Panc1 (cell line): ENCODE data around the gene SEC16A. TPM values are rescaled to one million over a fixed set of nuclear protein-coding genes. Genes with fewer than 3 reads are reported as not detected.

Source experiments
- ATAC-seq: fragments of 200-7000 bp; cut with Tn5 transposase; 2 replicates; pipeline ENCODE4 v1.9.1; 2020; ENCODE audit warnings: mild to moderate bottlenecking, moderate library complexity
- BruUV-seq: library from RNA; stranded (reverse); fragments of 400-500 nt; replicated peaks from 2 replicates; lab custom pipeline; 2021; lab: Mats Ljungman, UMichigan
- CTCF ChIA-PET: fragments of 300-600 bp; sonication (Branson Sonifier 250); formaldehyde crosslinking; loops from one replicate; lab custom pipeline; 2022; ENCODE audit warnings: antibody characterized with exemption; lab: Charles Lee
- POLR2A ChIA-PET: fragments of 300-600 bp; sonication (Branson Sonifier 250); formaldehyde crosslinking; loops from one replicate; lab custom pipeline; 2022; ENCODE audit warnings: antibody characterized with exemption; lab: Charles Lee
- DNase-seq: peaks from one replicate; pipeline ENCODE4 v3.0.0-alpha.2; 2010; ENCODE audit warnings: low read depth, low spot score
- H3K27ac ChIP-seq: 2 replicates; pipeline ENCODE4 v1.5.1; 2011; ENCODE audit warnings: mild to moderate bottlenecking, low read length, inconsistent platforms
- H3K27me3 ChIP-seq: fragments of 200-500 bp; sonication (Bioruptor generic); 2 replicates; pipeline ENCODE4 v1.6.0; 2014; ENCODE audit warnings: low read length, inconsistent platforms; ENCODE audit not compliant: control insufficient read depth, insufficient read depth
- H3K36me3 ChIP-seq: fragments of 200-500 bp; sonication (Bioruptor generic); 2 replicates; pipeline ENCODE4 v1.5.1; 2014; ENCODE audit warnings: inconsistent platforms, mild to moderate bottlenecking, low read length, moderate library complexity; ENCODE audit not compliant: control insufficient read depth, insufficient read depth
- H3K4me1 ChIP-seq: 2 replicates; pipeline ENCODE4 v1.5.1; 2011; ENCODE audit warnings: inconsistent platforms, mild to moderate bottlenecking, low read length, moderate library complexity; ENCODE audit not compliant: control insufficient read depth, insufficient read depth
- H3K4me3 ChIP-seq, 2 experiments: 2 replicates each; pipeline ENCODE4 v1.5.1; 2011 to 2012; ENCODE audit warnings: low read depth in 2 of 2, low read length in 2 of 2, mild to moderate bottlenecking in 2 of 2, inconsistent platforms in 1 of 2, moderate library complexity in 1 of 2
- H3K9me3 ChIP-seq: fragments of 200-500 bp; sonication (Bioruptor generic); 2 replicates; pipeline ENCODE4 v1.5.1; 2014; ENCODE audit warnings: low read depth, mild to moderate bottlenecking, inconsistent platforms, low read length, moderate library complexity; ENCODE audit not compliant: control insufficient read depth, insufficient read depth
- POLR2AphosphoS5 ChIP-seq: IDR thresholded peaks from 2 replicates; pipeline ENCODE4 v1.6.1; 2012; ENCODE audit warnings: mild to moderate bottlenecking, low read depth, low read length, moderate library complexity
- SIN3A ChIP-seq: IDR thresholded peaks from 2 replicates; pipeline ENCODE4 v1.6.1; 2012; ENCODE audit warnings: low read depth, mild to moderate bottlenecking, low read length, moderate library complexity, borderline replicate concordance; ENCODE audit not compliant: insufficient read depth
- TCF7L2 ChIP-seq: IDR thresholded peaks from 2 replicates; pipeline ENCODE4 v1.6.1; 2011; ENCODE audit warnings: mild to moderate bottlenecking, low read depth, low read length, inconsistent platforms
- in situ Hi-C: cut with HindIII; loops from 2 replicates; pipeline ENCODE4 v1.10.0; 2016; ENCODE audit warnings: low sequenced_read_pairs, low pct_unique_long_range_greater_than_20kb
- intact Hi-C: fragments of 100-400 bp; cut with micrococcal nuclease; formaldehyde crosslinking; loops from one replicate; pipeline ENCODE4 v1.10.0; 2022; ENCODE audit not compliant: unreplicated experiment
- total RNA-seq: library from RNA; stranded (reverse); gene quantifications from one replicate; pipeline ENCODE4 v1.2.1, GENCODE V29; 2021; ENCODE audit not compliant: unreplicated experiment
- TF ChIP-seq, protein P1 (sequence below): fragments of 450-650 bp; IDR thresholded peaks from 2 replicates; pipeline ENCODE4 v1.5.1; 2017; ENCODE audit warnings: mild to moderate bottlenecking
- TF ChIP-seq, protein P2 (sequence below), 2 experiments: IDR thresholded peaks; 2 replicates each; pipeline ENCODE4 v1.6.1; 2011 to 2012; ENCODE audit warnings: low read depth in 2 of 2, control low read depth in 1 of 2, low read length in 1 of 2, mild to moderate bottlenecking in 1 of 2, moderate library complexity in 1 of 2; ENCODE audit not compliant: insufficient read depth in 1 of 2

Gene SEC16A
- total RNA-seq, 1 experiment from 2014 or later, result 76.5 TPM

DNA sequence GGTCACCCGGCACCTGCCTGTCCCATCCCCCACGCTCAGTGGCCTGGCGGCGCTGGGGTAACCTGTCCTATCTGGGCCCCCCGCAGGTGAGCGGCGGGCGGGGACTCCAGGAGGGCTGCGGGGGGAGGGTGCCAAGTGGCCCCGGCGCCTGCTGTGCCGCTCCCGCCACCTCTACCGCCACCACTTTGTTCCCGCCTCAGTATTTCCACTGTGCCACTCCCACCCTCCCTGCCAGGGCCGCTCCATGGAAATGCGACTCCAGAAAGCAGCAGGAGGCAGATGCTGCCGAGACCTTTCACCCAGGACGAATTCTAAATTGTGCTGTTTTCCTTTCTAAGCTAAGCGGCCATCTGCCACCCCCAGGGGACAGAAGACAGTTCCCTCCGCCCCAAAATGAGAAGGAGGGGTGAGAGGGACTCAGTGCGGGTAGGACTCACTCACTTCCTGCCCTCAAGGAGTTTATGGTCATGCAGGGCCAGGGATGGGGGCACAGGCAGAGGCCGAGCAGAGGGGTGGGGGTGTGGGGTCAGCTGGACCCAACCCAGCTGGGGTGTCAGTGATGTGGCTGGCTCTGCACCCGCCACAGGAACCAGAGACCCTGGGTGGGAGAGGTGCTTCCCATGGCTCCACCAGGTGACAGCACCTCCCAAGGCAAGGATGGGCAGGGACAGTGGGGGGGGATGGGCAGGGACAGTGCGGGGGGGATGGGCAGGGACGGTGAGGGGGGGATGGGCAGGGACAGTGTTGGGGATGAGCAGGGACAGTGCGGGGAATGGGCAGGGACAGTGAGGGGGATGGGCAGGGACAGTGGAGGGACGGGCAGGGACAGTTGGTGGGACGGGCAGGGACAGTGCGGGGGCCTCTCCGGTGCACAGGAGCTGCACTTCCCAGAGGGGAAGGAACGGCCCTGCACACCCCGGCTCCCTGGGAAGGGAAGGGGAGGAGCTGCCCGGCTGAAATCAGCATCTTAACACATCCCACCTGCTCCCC, 45.2 kb upstream of the SEC16A start:
- POLR2A ChIA-PET, result no interaction called here
- DNase-seq (no peak), ATAC-seq (peak; percentile 44)
- CTCF ChIA-PET, result no interaction called here
- Histone ChIP-seq H3K4me3 (no peak overlapping the region), H3K9me3 (no peaks in the 10 kb centered on the region), H3K36me3 (no peaks in the 10 kb centered on the region), H3K27ac (peak overlapping the region; percentile 68), H3K27me3 (no peaks in the 10 kb centered on the region), H3K4me1 (peaks cover 43% of the 10 kb centered on the region)
- BruUV-seq, result no TSS peak
- in situ Hi-C loops, result no loop called here
- TF ChIP-seq SIN3A (no peak), TCF7L2 (no peak), POLR2AphosphoS5 (no peak)
- TF ChIP-seq, protein P1, sequence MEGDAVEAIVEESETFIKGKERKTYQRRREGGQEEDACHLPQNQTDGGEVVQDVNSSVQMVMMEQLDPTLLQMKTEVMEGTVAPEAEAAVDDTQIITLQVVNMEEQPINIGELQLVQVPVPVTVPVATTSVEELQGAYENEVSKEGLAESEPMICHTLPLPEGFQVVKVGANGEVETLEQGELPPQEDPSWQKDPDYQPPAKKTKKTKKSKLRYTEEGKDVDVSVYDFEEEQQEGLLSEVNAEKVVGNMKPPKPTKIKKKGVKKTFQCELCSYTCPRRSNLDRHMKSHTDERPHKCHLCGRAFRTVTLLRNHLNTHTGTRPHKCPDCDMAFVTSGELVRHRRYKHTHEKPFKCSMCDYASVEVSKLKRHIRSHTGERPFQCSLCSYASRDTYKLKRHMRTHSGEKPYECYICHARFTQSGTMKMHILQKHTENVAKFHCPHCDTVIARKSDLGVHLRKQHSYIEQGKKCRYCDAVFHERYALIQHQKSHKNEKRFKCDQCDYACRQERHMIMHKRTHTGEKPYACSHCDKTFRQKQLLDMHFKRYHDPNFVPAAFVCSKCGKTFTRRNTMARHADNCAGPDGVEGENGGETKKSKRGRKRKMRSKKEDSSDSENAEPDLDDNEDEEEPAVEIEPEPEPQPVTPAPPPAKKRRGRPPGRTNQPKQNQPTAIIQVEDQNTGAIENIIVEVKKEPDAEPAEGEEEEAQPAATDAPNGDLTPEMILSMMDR, result no peak
- TF ChIP-seq, protein P2, sequence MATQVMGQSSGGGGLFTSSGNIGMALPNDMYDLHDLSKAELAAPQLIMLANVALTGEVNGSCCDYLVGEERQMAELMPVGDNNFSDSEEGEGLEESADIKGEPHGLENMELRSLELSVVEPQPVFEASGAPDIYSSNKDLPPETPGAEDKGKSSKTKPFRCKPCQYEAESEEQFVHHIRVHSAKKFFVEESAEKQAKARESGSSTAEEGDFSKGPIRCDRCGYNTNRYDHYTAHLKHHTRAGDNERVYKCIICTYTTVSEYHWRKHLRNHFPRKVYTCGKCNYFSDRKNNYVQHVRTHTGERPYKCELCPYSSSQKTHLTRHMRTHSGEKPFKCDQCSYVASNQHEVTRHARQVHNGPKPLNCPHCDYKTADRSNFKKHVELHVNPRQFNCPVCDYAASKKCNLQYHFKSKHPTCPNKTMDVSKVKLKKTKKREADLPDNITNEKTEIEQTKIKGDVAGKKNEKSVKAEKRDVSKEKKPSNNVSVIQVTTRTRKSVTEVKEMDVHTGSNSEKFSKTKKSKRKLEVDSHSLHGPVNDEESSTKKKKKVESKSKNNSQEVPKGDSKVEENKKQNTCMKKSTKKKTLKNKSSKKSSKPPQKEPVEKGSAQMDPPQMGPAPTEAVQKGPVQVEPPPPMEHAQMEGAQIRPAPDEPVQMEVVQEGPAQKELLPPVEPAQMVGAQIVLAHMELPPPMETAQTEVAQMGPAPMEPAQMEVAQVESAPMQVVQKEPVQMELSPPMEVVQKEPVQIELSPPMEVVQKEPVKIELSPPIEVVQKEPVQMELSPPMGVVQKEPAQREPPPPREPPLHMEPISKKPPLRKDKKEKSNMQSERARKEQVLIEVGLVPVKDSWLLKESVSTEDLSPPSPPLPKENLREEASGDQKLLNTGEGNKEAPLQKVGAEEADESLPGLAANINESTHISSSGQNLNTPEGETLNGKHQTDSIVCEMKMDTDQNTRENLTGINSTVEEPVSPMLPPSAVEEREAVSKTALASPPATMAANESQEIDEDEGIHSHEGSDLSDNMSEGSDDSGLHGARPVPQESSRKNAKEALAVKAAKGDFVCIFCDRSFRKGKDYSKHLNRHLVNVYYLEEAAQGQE (IDR thresholded peaks at IDR 0.05; ENCODE audit: insufficient read depth in 1 of 2, low read depth in 2 of 2, low read length in 1 of 2), result no peak
- intact Hi-C loops, result no loop called here

DNA sequence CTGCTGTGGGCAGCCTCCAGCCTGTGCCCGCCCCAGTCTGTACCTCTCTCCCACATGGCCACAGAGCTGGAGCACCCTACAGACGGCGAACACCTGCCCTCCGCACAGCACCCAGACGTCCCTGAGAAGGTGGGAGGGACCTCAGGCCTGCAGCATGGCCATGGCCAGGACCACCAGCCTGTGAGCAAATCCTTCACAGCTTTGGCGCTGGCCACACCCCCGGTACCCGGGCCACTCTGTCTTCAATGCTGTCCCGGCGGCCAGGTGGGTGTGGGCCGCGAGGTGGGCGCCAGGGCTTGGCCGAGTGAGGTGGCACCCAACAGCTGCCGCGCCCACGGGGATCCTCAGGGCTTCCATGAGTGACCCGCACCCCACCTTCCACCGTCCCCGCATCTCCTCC, 44.3 kb upstream of the SEC16A start:
- intact Hi-C loops, result no loop called here
- H3K36me3 ChIP-seq, result no peaks in the 10 kb centered on the region
- ChIA-PET POLR2A (no interaction called here), CTCF (no interaction called here)
- in situ Hi-C loops, result no loop called here
- BruUV-seq, result no TSS peak
- no peak for DNase-seq
- no peak for ATAC-seq
- no peaks in the 10 kb centered on the region for H3K27me3 ChIP-seq
- no peak overlapping the region for H3K4me3 ChIP-seq
- H3K27ac ChIP-seq, result no peak overlapping the region
- no peak for TF ChIP-seq SIN3A
- no peak for TF ChIP-seq POLR2AphosphoS5
- TF ChIP-seq, protein P2 (IDR thresholded peaks at IDR 0.05; ENCODE audit: insufficient read depth in 1 of 2, low read depth in 2 of 2, low read length in 1 of 2), result no peak
- TF ChIP-seq, protein P1, result no peak
- TF ChIP-seq TCF7L2, result no peak
- H3K9me3 ChIP-seq, result no peaks in the 10 kb centered on the region
- peaks cover 43% of the 10 kb centered on the region for H3K4me1 ChIP-seq
